HS-5 (cell line): ENCODE measurements around the gene RIBC2.
"Not testable (repeated sequence)": the region's sequence is repeated elsewhere in the genome, so short reads cannot be mapped to it uniquely, and the experiment has no call there.

Experiments used
- DNase-seq: peaks from one replicate; pipeline ENCODE4 v3.0.0-alpha.2; 2012; ENCODE audit warnings: low read depth

Gene RIBC2, protein sequence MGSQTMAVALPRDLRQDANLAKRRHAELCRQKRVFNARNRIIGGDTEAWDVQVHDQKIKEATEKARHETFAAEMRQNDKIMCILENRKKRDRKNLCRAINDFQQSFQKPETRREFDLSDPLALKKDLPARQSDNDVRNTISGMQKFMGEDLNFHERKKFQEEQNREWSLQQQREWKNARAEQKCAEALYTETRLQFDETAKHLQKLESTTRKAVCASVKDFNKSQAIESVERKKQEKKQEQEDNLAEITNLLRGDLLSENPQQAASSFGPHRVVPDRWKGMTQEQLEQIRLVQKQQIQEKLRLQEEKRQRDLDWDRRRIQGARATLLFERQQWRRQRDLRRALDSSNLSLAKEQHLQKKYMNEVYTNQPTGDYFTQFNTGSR

DNA sequence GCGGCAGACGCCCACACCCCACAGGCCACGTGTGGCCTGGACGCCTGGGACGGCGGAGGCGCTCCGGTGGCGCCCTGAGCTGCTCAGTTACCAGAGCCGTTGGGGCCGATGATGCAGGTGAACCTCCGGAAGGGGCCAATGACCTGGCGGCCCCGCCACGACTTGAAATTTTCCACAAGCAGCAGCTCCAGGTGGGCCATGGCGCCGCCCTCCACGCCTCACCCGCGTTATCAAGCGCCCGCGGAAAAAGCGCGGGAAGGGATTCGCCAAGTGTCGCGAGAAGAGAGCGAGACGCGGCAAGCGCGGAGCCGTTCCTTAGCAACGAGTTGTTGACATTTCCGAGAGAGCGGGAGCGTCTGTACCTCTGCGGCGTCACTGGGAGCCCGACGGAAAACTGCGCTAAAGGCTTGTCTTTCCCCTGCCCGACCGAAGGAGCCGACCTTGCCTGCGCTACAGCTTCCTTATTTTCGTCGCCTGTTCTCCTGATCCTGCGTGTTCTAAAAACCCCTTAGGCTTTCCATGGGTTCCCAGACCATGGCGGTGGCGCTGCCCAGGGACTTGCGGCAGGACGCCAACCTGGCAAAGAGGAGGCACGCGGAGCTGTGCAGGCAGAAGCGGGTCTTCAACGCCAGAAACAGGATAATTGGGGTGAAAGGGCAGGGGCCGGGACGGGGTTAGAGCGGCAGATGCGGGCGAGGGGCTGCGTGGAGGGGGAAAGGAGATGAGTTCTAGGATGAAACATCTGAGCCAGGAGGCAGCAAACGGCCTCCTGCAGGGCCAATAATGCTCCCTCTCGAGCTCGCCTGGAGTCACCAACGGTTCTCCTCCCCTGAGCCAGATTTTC, at the start of gene RIBC2, which contains the start of gene SMC1B:
Gene RIBC2, plus strand, starts transcription at position 326 of the 844 bp plus-strand sequence. Its CDS starts 194 bp downstream, at position 520.
Gene SMC1B, minus strand, starts transcription at position 232 of the 844 bp plus-strand sequence. Its CDS starts 32 bp downstream, at position 200.
- peak; percentile 83 for DNase-seq

DNA sequence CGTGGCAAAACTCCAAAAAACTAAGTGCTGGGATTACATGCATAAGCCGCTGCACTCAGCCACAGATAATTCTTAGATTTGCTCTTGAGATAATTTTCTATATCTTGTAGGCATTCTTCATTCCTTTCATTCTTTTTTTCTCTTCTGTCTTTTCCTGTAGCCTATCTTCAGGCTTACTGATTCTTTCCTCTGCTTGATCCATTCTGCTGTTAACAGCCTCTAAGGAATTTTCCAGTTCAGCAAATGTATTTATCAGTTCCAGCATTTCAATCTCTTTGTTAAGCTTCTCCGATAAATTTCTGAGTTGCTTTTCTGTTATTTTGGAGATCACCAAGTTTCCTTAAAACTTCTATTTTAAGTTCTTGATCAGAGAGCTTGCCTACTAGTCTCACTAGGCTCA, 46.8 kb upstream of the RIBC2 start:
- no peak for DNase-seq

DNA sequence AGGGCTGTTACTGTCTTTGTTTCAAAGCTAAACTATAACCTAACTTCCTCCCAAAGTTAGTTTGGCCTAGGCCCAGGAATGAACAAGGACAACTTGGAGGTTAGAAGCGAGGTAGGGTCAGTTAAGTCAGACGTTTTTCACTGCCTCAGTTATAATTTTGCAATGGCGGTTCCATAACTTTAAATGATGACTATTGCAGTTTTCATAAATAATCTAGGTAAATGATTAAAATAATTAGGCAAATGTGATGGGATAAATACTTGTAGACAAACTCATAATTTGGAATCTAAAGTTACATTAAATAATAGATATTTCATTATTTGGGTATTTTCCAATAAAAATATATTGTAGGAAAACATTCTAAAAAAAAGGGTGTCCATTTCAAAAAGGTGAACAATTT, 39.9 kb upstream of the RIBC2 start:
- DNase-seq = not testable (repeated sequence)

DNA sequence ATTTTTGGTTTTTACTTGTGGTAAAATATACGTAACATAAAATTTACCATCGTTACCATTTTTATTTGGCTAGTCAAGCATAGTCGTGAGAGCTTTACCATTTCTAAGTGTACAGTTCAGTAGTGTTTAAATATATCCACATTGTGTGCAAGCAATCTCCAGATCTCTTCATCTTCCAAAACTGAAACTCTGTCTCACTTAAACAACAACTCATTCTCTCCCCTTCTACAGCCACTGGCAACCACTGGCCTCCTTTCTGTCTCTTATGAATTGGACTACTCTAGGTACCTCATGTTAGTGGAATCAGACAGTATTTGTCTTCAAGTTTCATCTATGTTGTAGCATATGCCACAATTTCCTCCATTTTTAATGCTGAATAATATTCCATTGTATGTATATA, 37.5 kb upstream of the RIBC2 start:
- no peak for DNase-seq

DNA sequence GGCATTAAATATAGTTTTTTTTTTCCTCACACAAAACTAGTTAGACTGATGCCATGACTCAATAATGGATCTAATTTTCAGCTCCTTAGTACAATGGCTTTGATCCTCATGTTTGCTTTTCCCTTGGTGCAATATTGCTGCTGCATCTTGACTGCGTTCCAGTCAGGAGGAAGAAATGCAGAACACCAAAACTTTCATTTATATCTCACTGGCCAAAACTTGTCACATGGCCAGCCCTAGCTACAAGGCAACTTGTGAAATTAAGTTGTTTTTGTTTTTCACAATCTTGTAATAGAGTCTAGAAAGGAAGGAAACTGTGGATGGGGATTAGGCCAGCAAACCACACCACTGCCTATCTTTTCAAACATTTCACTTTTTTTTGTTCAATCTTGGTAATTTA, 36.8 kb upstream of the RIBC2 start:
- no peak for DNase-seq

DNA sequence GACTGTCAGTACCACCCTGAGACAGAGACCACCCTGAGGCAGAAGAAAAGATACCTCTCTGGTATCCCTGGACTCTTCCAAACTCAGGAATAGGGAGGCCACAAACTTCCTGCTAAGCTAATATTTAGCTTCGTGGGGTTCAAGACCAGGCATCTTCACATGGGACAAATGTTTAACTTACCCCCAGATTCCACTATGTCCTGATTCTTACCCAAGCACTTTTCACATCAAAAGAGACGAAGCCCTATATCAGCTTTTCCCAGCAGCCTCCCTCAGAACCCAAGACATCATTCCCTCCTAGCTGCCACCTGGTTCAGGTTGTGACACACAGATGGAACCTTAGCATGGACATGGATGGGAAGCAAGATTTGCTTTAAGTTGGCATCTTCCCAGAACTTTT, 32.1 kb upstream of the RIBC2 start:
- no peak for DNase-seq

DNA sequence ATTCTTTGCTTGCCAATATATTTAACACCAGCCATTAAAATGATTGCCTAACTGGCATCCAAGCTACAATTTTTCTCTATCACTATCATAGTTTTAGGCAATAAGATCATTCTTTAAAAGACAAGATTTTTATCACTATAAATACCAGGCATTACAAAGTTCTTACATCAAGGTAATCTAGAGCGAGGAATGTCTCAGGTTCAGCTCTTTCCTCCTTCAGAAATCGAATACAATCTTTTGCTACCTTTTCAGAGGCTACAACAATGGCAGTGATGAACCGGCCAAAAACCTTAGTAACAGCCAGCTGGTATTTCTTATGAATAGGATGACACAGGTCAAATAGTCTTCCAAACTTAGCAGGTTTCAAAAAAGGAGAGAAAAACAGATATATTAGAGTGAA, 23.9 kb upstream of the RIBC2 start:
- no peak for DNase-seq

DNA sequence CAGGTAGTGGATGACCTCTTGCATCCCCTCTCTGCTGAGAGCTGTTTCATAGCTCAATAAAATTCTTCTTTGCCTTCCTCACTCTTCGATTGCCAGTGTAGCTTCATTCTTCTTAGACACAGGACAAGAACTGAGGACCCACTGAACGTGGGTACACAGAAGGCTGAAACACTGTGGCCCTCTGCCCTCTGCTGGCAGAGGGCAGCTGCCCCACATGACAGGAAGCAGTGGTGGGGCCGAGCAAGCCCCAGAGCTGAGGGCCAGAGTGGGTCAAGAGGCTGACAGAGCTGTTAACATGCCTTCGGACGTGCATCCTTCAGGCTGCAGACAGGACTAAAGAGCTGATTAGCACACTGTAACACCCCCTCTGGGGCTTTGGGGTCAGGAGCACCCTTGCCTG, 15.7 kb upstream of the RIBC2 start:
- DNase-seq = no peak

DNA sequence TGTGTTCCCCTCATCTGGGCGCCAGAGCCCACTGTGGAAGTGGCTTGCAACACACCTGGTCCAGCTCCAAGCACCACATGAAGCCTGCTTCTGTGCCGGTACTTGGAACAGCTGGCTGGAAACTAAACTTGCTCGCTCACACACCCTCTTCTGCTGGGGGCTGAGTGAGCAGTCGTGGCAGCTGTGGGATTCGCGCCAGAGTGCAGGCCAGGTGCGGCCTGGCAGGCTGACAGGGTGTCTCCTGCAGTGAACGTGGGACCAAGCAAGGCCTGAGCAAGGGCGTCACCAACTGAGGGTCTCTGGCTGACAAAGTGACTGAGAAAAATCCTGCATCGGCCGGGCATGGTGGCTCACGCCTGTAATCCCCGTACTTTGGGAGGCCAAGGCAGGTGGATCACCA, 15.3 kb upstream of the RIBC2 start:
- DNase-seq = no peak

DNA sequence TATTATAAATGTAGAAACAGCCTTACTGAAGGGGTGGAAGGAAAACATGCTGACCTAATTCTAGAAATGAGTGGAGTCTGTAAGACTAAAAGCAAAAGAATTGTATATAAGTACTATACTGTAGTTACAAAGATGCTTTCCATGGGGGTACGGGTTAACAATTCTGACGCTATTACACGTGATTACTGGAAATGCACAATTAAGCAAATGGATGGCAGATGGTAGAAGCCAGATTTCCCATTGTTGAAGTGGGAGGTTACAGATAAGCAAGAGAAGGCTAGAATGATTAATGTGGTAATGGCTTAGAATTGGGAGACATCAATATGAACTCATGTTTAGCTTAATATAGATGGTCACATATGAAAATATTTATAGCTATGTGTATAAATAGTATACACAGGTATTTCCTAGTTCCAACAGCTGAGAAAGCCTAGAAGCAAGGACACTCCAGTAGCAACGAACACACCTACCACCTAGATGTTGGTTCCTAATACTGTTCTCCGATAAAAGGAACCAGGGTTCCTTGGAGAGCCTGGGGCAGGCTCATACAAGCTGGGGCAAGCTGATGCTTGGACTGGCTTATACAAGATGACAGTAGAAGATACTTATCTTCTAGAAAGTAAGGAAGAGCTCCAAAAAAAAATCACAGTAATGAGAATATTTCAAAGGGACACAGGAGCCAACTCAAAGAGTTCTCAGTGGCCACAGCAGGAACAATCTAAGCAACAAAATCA, 13.6 kb upstream of the RIBC2 start:
- no peak for DNase-seq

DNA sequence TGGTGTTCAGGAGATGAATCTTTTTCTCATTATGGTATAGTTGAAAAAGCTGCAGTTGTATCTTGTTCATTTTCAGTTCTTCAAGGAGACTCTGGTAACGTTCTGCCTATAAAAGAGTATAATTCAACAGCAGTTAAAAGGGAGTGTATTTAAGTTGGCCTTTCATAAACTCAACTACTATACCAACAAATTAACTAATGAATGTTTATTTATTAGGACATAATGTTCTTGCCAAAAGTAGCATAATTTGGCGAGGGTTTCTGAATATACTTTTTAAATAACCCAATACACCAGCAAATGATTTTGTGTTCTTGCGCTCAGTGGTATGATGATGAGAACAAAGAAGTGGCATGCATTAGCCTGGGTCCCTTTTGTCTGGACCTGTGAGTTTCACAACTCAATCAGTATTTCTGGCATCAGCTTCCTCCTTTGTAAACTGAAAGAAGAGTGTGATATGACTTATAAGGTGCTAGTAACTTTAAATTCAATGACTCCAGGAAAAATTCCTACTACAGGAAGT, 11.0 kb upstream of the RIBC2 start:
- DNase-seq = no peak

DNA sequence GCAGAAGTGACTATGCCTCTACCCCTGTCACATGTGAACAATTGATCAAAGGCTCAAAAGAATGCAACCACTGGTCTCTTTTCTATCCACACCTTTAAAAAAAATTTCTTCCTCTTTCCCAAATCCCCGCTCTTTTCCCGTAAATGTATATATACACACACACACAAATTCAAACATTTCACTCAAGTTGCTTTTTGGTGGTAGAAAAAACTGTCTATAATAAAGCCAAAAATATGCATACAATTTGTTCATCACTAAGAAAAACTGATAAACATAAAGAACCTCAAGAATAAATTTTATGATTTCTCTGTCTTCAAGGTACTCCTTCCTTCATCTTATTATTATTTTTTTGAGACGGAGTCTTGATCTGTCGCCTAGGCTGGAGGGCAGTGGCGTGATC, 5.7 kb upstream of the RIBC2 start:
- DNase-seq = no peak

DNA sequence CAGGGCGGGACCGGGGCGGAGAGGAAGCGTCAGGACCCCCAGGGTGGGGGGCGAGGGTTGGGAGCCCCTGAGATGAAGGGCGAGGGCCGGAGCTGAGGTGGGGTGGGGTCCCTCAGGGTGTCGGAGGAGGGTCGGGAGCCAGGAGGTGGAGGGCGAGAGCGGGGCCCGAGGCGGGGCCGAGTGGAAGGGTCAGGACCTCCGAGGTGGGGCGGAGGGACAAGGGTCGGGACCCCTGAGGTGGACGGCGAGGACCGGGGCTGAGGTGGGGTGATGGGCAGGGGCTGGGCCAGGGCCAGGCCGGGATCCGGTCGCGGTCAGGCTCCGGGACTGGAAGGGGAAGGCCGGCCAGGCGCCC, 503 bp upstream of the RIBC2 start:
- DNase-seq = no peak

DNA sequence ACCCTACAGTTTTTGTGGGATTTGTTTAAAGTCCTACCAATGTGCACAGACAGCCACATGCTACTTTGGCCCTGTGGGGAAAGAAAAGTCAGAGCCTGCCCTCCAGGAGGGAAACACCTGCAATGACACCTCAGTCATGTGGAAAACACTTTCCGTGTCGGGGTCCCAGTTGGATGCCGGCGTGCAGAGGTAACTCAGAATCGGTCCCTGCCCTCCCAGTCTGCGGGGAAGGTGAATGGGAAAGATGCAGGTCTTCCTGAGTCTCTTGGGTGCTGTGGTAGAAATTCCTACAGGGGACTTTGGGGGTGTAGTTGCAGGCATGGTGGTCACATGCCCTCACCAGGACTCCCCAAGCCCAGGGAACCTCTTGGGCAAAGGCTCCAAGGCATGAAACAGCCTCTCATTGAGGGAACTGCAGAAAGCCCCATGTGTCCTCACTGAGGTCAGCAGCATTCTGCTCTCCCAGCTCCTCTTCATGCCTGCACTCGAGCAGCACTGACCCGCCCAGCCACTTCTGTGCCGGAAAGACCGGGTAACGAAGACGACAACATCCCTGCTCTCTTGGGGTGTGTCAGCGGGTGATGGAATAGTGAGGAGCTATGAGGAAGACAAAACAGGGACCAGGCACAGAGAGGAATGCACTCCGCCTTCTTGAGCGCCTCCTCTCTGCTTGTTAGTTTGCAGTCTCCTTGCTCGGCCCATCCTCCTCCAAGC, 4.7 kb downstream of the RIBC2 start:
- no peak for DNase-seq

DNA sequence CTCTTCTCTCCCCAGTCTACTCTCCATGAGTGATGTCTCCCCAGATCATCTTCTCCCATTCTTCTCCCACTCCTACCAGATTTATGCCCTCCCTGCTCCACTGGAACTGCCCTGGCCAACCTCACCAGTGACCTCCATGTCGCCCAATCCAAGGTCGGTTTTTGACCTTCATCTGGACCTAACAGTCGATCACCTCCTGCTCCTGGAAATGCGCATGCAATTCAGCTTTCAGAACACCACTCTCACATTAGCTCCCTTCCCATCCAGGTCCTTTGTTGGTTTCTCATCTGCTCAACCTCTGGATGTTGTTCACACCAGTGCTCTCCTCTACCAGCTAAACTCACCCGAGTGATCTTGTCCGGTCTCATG, 5.3 kb downstream of the RIBC2 start:
- DNase-seq = no peak

DNA sequence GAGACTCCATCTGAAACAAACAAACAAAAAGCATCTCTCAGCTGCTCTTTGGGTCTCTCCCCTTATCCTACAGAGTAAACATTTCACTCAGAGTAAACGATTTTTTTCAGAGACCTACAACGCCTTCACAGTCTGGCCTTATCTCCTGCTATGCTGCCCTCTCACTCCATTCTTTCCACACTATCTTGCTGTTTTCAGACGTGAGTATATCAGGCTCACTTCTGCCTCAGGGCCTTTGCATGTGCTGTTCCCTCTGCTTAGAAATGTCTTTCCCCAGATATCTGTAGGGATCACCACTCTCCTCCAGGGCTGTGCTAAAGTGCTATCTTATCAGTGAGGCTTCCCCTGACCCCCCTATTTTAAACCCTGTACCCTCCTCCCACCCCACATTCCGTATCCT, 6.5 kb downstream of the RIBC2 start:
- DNase-seq = no peak

DNA sequence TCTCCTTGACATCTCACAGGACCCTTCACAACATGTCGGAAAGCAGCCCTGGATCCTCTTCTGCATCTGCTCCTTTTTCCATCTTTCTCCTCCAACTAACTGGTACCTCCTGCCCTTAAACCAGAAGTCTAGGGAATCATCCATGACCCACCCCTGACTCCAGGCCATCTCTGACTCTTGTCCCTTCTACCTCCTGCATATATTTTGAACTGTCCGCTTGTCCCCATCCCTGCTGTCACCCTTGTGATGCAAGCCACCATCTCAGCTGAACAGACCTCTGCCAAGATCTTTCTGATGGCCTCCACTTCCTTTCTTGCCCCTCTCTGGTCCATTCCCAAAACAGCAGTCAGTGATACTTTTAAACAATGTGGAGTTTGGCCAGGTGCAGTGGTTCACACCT, 7.0 kb downstream of the RIBC2 start:
- no peak for DNase-seq

DNA sequence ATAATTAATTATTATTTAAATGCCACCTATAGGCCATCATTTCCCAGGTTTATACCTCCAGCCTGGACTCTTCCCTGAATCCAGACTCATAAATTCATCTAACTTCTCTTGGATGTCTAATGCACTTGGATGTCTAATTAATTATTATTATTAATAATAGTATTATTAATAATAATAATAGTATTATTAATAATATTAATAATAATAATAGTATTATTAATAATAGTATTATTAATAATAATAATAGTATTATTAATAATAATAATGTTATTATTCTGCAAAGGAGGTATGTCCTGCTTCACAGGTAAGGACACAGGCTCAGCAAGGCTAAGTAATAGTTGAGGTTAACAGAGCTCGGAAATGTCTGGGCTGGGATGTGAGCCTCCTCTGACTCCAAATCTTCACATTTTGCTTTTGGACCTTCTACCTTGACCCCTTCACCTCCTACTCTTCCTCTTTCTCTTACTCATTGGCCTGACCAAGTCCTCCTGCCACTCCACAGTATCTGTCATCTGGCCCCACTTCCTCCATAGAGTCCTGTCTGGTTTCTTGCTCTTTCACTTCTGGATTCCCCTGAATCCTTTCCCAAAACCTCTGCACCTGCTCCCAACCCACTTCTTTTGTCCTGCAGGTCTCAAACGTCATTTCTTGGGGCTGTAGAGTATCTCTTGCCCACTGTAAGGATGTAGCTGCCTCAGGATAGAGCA, 8.0 kb downstream of the RIBC2 start:
- DNase-seq = no peak

DNA sequence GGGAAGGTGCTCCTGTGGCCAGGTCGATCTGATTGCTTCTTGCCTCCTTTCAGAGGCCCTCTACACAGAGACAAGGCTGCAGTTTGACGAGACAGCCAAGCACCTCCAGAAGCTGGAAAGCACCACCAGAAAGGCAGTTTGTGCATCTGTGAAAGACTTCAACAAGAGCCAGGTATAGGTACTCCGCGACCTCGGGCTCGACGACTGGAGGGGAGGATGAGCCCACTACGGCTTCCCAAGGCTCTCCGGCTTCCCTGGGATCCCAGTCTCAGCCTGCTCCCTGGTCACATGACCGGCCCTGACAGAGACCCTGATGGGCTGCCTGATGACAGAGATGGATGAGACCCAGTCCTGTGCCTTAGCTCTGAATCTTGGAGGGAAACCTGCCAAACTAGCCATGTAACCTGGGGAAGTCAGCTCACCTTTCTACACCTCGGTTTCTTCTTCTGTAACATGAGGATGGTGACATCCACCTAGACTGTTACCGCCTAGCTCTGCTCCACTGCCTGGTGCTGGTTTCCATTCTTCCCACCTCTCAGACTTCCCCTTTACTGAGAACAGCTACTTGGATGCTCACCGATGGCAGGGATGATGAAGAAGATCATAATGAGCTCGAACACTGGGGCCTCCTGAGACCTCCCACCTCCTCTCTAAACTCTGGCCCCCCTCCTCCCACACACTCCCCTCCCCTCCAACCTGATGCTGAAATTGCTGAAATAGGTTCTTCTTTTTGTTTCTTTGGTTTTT, 8.9 kb downstream of the RIBC2 start:
- DNase-seq = no peak

DNA sequence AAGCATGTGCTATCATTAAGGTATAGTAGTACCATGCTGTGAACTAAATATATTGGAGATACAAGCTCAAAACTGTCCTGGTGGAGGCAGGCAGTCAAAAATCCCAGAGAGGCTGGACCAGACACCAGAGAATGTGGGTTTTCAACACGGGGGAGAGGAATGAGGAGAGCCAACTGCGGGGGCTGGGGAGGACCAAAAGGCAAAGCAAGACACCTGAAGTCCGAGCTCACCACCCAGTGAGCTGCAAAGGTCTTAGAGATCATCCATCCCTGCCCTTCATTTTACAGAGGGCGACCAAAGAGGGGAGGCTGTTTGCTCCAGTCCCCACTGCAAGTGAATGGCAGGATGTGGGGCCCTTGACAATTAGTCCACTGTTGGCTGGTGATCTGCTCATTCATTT, 10.0 kb downstream of the RIBC2 start:
- no peak for DNase-seq
